Glomerular visceral epithelial cell (primary cell): ENCODE results near the gene CAMTA1.

Experiments
- DNase-seq: peaks from one replicate; pipeline ENCODE4 v3.0.0-alpha.2; 2016; ENCODE audit errors: extremely low spot score

CAMTA1 gene

DNA sequence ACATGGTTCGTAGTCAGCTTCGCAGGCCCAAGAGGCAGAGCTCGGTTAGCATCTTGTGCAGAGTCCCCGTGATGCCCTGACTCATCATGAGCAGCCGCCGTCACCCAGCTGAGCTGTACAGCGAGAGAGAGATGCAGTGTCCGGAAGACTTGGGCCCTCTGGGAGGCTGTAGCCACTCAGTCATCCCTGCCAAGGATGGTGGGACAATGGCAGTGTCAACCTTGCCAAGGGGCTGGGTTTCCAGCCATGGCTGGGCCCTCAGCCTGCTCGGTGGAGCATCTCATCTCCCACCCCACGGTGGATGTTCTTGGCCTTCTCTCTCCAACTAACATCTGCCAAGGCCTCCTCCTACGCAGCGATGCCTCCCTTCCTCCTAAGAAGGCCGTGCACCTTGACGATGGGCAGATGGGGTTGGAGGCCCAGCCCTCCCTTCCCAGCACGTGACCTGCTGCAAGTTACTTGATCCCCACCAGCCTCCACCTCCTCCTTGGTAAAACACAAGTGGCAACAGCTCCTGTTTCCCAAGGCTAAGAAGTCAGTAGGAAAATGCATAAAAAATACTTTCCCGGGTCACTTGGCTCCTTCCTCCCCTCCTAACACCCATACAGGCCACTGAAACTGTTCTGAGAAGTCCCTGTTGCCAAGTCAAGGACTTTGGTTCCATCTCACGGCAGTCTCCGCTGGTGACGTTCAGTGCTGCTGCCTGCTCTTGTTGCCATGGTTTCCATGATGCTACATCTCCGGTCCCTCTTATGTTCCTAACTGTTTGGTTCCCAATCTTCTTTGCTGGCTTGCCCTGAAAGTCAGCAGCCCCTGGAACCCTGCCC, 601.2 kb downstream of the CAMTA1 start:
- DNase-seq, result no peak

DNA sequence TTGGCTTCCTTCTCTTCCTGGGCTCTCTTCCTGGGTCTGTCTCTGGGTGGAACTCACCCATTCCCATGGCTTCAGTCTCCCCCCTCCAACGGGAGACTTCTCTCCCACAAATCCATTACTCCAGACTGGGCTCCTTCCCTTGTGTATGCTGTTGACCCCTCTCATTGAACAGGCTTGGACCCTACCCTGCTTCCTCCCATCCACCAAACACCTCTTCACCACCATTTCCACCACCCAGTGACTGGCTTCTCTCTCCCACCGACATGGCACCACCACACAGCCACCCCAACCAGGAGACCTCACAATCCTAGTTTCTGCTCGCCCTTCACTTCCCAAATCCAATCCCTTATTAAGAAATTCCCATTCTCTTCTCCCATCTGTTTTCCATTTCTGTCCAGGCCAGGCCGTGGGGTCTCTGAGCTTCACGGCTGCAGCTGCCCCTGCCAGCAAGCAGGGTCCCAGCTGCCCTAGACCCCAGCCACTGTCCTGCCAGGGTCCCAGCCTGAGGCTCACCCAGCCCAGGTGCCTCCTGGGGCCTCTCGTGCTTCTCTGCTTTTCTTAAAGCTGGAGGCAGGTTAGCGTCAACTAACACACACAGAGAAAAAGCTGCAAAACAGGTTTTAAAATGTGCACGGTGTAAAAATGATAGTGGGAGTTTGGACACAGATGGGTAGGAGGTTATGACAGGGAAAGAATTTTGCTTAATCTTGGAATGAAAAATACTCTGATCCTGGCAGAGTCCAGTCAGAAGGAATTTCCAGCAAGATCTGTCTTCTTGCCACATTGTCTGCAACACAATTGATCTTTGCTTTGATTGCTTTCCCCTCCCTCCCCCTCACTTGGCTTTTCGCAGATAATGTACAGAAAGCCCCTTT, 602.0 kb downstream of the CAMTA1 start:
- DNase-seq, result no peak

DNA sequence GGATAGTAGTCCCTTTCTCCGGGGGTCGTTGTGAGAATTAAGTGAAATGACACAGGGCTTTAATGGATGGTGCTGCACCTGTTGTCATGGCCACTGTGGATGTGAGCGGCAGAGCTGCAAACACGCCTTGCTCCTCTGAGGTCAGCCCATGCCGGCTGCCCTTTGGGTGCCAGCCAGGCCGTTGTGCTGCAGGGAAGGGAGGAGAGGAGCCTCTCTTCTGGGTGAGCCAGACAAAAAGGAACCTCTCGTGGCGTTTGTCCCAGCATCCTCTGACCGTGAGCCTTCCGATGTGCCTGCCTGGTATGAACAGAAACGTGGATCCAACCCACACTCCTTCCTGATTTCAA, 602.9 kb downstream of the CAMTA1 start:
- DNase-seq, result no peak

DNA sequence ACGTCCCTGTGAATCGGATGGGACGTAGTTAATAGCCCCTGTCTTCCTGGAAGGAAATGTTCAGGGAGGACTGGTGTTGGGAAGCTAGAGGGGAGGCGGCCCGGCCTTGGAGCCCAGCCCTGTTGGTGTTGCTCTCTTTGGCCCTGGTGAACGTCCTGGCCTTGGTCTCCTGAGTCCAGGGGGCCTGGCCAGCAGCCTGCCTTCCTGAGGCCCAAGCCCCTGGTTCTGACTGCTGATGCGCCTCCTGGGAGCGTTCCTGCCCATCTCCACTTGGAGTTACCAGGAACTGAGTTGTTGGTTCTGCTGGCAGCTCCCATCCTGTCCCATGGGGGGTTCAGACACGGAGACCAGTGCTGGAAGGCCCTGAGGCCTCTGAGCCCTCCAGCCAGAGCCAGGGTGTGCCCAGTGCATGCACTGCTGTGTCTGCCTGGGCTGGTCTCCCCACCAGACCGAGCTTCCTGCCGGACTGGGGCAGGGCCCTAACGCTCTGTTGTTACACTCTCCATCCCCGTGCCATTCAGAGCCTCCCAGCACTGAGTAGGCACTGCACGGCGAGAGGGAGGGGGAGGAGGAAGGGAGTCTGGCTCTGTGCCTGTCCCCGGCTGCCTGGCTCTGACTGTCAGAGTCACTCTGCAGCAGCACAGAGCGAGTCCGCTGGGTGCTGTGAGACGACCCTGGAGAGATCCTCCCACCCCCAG, 603.4 kb downstream of the CAMTA1 start:
- no peak for DNase-seq

DNA sequence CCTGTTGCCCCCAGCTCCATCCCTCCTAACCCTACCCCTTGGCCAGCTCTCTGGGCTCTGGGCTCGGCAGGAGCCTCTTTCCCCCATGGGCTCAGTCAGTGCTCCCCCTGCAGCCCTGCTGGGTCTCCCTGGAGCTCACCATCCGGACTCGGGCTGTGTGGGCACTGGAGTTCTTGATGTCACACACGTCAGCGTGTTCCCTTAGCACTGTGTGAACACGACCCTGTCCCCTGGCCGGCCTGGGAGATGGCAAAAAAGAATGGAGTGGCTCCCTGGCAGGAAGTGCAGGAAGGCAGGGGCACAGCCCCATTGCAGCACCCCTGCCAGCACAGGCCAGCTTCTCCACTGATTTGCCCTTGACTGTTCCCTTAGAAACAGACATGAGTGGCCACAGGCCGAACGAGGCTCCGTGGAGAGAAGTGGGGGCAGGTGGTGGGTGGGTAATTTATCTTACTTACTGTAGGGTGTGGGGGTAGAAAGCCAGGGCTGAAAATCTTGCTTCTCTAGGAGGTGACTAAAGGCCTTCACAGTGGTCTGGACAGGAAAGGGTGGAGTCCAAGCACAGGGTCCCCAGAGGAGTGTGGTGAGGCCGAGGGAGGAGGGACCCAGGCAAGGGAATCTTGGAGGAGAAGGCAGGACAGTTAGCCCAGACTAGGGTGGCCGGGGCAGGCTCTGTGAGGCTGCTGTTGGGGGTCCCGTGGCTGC, 604.1 kb downstream of the CAMTA1 start:
- no peak for DNase-seq

- DNase-seq, result no peak
Measured at GRCh38 chr1:7389906-7390603, 604.8 kb downstream of the CAMTA1 start.

DNA sequence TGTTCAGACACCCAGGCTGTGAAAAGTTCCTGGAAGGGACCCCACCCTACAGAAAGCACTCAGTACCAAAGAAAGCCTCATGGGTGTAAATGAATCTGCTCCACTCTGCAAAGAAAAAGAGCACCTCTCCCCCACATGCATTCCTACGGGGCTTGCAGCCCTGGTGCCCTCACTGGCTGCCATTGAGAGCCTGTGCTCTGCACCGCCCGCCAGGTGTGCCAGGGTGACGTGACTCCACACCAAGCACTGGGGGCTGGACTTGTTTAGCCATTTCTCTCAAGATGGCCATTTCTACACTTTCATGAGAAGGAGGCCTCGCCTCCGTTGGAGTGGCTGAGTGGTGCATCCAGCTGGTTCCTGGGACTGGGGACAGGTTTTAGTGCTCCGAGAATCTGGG, 605.3 kb downstream of the CAMTA1 start:
- DNase-seq, result no peak

DNA sequence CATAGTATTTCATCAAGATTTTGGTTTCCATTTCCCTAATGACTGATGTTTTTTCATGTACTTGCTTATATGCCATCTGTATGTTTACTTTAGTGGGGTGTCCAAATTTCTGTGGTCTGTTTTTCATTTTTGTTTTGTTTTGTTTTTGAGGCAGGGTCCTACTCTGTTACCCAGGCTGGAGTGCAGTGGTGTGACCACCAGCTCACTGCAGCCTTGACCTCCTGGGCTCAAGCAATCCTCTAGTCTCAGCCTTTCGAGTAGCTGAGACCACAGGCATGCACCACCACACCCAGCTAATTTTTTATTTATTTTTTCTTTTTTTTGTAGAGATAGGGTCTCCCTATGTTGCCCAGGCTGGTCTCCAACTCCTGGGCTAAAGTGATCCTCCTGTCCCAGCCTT, 607.9 kb downstream of the CAMTA1 start:
- no peak for DNase-seq

DNA sequence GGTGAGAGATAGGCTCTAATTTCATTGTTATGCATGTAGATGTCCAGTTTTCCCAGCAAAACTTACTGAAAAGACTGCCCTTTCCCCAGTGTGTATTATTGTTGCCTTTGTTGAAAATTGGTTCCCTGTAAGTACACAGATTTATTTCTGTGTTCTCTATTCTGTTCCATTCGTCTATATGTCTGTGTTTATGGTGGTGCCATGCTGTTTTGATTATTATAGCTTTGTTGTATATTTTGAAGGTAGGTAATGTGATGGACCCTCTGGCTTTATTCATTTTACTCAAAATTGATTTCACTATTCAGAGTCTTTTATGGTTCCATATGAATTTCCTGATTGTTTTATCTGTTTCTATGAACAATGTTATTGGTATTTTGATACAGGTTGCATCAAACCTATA, 610.0 kb downstream of the CAMTA1 start:
- DNase-seq, result no peak

DNA sequence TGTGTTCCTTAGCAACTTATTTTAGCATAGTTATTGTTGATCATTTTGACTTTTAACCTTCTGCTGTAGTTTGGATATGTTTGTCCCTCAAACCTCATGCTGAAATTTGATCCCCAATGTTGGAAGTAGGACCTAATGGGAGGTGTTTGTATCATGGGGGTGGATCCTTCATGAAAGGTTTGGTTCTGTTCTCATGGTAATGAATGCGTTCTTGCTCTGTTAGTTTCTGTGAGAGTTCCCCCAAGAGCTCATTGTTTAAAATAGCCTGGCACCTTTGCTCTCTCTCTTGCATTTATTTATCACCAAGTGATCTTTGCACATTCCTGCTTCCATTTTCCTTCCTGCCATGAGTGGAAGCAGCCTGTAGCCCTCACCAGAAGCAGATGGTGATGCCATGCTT, 613.7 kb downstream of the CAMTA1 start:
- no peak for DNase-seq

- no peak for DNase-seq
Measured at GRCh38 chr1:7399514-7400125, 614.4 kb downstream of the CAMTA1 start.

GRCh38 chr1:7400566-7400965, 615.3 kb downstream of the CAMTA1 start:
- no peak for DNase-seq

DNA sequence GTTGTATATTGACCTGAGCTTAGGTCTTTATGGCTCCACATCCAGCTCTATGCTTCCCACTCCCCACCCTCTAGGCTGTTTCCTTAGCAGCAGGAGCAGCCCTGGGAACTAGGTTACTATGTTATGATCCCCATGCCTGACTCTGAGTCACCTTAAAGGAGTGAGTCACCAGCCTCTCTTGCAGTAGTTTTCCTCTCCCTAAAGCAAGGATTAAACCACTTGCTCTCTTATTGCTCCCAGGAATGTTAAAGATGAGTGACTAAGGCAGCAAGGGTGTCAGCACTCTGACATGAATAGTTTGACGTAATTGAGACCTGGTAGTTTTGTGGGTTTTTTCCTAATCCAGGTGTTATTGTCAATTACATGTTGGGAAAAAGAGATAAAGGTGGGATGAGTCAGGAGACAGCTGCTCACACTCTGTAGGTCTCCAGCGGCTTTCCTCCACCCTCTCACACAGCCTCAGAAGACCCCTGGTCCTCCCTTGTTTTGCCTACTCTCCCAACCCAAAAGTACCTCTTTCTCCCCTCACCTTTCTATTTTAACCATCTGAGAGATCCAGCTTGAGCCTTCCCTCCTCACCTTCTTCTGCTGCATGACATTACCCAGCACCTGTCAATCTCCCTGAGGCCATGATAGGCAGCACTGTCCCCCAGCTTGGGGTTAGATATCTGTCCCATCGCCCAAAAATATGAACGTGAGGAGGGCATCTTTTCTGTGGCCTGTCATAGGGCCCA, 616.7 kb downstream of the CAMTA1 start:
- peak; percentile 96 for DNase-seq

DNA sequence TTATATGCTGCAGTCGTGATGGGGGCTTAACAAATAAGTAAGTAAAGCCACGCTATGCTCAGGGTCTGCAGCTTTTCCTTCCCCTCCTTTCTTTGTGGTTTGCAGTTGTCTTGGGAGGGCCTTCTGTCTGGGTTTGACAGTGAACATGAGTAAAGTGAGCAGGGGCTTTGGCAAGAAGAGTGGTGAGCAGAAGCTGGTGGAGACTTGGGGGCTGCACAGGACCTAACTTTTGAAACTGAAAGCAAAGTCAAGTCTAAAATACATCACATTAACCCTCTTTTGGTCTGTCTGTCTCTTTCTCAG, 617.2 kb downstream of the CAMTA1 start:
- no peak for DNase-seq

DNA sequence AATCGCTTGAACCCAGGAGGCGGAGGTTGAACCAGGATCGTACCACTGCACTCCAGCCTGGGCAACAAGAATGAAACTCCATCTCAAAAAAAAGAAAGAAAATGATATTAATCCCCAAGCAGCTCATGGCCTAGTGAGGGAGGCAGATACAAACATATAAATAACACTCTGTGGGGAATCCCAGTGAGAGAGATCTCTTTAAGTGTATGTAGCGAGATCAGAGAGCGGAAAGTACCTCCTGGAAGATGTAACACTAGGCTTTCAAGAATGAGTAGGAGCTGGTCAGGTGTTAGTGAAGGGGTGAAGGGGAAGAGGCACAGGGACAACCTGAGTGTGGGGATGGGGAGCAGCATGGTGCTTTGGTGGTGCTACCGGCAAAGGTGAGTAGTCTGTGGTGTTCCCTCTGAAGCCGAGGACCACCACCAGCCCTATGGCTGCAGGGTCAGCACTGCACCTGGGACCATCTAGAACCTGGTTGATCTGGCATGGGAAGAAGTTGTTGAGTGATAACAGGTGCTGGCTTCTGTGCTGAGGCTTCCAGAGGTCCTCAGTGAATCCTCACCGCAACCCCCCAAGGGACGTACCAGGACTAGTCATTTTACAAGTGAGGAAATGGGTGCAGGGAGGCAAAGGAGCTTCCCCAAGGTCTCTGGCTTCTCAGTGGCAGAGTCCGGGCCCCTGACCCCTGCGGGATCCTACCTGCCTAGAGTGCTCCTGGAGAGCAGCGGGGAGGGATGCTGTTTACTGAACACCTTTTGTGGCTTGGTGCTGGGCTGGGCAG, 618.2 kb downstream of the CAMTA1 start:
- DNase-seq, result no peak

DNA sequence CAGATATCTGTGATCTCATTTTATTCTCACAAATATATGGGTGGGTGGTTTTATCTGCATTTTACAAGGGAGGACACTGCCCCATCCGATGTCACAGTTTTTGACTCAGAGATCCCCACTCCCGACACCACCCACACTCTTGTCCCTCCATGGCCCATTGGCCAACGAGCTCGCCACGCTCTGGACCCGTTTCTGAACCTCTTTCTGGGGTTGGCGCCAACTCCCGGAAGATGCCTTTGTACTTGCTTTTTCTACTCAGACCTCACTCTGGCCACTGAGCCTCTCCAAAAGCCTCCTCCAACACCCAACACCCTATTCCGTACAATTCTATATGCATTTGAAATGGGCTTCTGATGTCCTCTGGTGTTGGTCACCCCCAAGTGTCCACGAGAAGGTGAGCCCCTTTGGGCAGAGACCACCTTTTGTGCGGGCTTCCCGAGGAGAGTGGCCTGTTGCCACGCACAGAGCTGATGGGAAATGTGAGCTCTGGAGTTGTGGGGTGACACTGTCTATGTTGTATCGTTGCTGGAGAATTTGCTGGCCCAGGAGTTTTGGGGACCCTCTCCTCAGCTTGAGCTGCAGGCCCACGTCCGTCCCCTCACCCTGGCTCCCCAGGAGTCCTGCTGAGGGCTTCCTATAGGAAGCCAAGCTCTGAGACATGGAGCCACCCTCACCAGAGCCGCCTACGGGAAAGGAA, 618.9 kb downstream of the CAMTA1 start:
- DNase-seq, result no peak

DNA sequence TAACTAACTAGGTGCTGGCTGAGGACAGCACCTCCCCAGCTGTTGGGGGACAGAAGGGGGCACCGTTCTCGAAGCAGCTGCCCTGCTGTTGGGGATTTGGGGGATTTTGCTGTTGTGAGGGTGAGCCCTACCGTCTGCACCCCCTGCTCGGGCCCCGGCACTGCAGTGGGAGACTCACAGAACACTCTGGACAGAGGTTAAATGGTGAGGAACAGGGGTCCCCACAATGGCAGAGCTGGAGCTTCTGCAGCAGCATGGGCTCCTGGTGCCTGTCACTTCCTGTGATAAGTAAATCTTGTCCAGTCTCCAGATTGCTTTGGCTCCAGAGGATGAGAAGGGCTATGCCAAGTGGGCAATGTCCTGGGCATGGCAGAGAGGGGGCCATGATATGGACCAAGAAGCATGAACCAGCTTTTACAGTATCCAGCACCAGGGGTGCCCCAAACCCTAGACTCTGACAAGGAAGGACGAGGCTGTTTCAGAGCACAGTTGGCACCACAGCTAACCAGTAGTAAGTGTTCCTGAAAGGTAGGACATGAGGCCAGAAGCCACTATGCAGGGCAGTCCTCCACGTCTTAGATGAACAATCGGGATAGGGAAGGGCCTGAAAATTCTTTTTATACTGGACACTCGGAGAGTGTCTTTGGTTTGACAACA, 620.7 kb downstream of the CAMTA1 start:
- DNase-seq, result no peak
